LNCAP (cell line): Measurements from ENCODE around the gene SLFNL1.

ENCODE experiments used
- TF ChIP-seq, protein P1 (sequence below): fragments of 450-650 bp; IDR thresholded peaks from 2 replicates; pipeline ENCODE4 v1.5.1; 2017; ENCODE audit warnings: mild to moderate bottlenecking

Gene SLFNL1

DNA sequence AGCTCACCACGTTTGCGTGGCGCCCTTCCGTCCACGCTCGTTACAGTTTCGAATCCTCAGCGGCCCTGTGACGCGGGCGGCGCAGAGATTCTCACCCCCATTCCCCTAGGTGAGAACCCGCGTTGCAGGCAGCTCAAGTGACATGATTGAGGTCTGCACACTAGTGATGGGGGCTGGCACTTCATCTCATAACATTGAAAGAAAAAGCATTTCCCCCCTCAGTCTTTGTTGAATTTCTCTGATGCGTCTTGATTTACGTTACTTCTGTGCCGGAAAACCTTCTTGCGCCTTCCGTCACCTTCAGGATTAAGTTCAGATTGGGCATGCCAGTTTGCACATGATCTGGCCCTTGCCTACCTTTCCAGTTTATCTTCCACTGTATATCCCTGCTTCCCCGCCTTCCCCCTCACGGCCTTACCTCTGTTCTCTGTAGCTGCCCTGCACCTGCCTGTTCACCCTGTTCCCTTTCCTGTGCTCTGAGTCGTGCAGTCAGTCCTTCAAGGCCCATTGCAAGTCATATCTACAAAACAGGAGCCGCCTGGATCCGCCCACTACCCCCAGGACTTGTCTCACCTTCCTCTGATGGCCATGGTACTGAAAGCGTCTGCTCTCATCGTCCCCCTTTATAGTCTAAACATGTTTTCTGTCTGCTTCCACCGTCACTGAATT is 40.9 kb downstream of the SLFNL1 start:
- TF ChIP-seq, protein P1, sequence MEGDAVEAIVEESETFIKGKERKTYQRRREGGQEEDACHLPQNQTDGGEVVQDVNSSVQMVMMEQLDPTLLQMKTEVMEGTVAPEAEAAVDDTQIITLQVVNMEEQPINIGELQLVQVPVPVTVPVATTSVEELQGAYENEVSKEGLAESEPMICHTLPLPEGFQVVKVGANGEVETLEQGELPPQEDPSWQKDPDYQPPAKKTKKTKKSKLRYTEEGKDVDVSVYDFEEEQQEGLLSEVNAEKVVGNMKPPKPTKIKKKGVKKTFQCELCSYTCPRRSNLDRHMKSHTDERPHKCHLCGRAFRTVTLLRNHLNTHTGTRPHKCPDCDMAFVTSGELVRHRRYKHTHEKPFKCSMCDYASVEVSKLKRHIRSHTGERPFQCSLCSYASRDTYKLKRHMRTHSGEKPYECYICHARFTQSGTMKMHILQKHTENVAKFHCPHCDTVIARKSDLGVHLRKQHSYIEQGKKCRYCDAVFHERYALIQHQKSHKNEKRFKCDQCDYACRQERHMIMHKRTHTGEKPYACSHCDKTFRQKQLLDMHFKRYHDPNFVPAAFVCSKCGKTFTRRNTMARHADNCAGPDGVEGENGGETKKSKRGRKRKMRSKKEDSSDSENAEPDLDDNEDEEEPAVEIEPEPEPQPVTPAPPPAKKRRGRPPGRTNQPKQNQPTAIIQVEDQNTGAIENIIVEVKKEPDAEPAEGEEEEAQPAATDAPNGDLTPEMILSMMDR: no peak

DNA sequence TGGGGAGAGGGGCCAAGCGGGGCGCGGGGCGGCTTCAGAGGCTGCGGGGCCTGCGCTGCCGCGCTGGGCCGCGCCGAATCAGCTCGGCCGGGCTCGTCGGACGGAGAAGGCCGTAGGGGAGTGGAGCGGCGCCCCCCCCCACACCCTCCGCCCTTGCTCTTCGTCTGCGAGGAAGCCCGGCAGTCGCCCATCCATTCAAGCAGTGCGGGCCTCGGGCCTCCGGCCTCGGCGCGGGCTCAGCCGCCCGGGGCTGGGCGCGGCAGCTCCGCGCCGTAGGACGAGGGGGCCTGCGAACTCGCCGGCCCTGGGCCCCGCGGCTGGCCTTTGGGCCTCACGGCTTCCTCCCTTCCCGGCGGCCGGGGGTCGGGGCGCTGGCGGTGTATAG is 41.5 kb downstream of the SLFNL1 start:
- TF ChIP-seq, protein P1: no peak

- TF ChIP-seq, protein P1: no peak
Observed at GRCh38 chr1:40979241-40980067, 42.1 kb downstream of the SLFNL1 start, which contains the start of gene CTPS1. Gene CTPS1 (plus strand): TSS chr1:40979696. CDS start chr1:40983291, 3,595 bp downstream.

- TF ChIP-seq, protein P1: no peak
Observed at GRCh38 chr1:40978886-40979240, 42.7 kb downstream of the SLFNL1 start.

DNA sequence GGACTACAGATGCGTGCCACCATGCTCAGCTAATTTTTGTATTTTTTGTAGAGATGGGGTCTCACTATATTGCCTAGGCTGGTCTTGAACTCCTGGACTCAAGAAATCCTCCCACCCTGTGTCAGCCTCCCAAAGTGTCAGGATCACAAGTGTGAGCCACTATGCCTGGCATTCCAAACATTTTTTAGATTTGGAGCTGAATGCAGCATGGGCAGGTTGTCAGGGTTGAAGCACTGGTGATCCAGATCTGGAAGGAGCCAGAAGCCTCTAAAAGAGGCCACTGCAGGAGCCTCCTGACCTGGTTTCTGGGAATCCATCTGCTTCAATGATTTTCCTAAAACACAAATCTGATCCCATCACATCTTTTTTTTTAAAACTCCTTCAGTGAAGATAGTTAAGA is 43.8 kb downstream of the SLFNL1 start:
- TF ChIP-seq, protein P1: no peak

- TF ChIP-seq, protein P1: no peak
Observed at GRCh38 chr1:40976952-40977690, 44.4 kb downstream of the SLFNL1 start.

DNA sequence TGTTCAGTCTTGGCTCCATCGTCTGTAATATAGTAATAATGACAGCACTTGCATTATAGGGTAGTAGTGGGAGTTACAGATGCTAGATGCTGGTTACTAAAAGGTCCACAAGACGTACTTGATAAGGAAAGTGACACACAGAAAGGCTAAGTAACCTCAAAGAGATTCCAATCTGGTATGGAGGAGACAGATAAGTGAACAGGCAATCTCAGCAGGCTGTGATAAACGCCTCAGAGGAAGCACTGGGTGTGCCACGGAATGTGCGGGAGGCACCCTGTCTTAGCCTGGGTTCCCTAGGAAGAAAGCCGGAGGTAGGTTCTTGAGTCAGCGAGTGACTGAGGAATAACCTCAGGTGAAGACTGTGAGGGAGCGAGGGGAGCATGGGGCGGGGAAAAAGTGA is 46.6 kb downstream of the SLFNL1 start:
- TF ChIP-seq, protein P1: no peak
